Umbilical cord (tissue), 2 donors: Measurements from ENCODE around the gene STK36. TPM values are rescaled to one million over a fixed set of nuclear protein-coding genes. Genes with fewer than 3 reads are reported as not detected.

ENCODE experiments used
- DNase-seq: peaks from one replicate; pipeline ENCODE4 v3.0.0-alpha.2; 2015; ENCODE audit warnings: low spot score
- total RNA-seq: library from RNA; depleted of rRNA; stranded (reverse); fragments of >200 nt; gene quantifications from one replicate; pipeline ENCODE4 v1.2.3, GENCODE V29; 2014; ENCODE audit warnings: low replicate concordance; ENCODE audit not compliant: insufficient read depth

Gene STK36
- total RNA-seq, 1 donor from 2014 or later: 21.9 TPM

DNA sequence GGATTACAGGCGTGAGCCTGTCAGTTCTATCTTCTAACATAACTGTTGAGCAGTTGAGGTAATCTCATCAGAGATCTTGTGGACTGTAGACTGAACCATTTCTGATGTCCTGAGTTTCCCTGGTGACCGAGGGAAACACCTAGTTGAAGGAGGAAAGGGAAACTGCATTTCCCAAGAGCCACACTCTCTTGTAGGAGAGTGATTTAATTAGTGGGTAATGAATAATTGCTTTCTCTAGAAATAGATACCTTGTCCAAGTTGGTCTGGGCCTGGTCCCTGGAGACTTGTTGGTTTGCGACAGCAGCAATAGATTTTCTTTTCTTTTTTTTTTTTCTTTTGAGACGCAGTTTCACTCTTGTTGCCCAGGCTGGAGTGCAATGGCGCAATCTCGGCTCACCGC is 46.2 kb downstream of the STK36 start:
- no peak for DNase-seq

DNA sequence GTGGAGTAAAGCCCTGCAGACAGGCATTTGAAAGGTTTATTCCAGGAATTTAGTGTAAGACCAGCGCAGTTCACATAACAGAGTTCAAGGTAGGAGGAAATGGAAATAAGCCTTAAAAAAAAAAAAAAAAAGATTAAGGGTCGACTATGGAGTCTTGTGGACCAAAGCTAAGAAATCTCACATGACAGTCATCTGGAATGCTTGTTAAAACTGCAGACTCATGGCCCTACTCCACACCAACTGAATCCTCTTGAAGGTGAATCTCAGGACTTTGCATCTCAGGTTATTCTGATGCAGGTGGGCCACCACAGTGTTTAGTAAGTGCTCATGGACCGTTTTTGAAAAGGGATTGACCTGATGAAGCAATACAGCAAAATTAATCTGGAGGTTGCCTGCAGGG is 47.6 kb downstream of the STK36 start:
- DNase-seq: no peak

DNA sequence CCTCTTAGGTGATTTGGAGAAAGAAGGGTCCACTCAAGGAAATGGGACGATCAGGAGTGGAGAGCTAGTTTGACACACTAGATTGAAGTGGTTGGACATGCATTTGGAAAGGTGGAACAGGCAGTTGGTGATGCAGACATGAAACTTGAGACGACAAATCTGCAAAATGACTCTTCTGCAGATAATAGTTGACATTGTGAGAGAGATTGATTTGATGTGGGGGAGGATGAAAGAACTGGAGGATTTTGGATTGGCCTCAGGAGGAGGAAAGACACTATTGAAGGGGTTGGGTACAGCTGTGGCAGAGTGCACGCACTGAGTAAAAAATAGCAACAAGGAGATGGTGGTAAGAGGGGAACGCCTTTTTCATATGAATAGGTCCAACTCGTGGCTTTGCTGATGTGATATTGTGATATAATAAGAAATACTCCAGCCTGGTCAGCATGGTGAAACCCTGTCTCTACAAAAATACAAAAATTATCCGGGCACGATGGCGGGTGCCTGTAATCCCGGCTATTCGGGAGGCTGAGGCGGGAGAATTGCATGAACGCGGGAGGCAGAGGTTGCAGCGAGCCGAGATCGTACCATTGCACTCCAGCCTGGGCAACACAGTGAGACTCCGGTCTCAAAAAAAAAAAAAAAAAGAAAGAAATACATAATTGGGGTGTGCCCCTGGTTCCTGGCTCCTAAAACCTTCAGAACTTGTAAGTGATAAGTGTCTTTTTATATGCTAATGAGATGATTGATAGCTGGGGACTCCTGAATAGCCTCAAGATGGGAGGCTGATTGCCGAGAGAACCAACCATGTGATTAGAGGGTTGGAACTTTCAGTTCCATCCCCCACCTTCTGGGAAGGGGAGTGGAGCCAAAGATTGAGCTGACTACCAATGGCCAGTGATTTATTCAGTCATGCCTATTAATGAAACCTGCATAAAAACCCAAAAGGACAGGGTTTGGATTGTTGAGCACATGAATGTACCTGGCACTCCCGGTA is 48.5 kb downstream of the STK36 start:
- DNase-seq: no peak

- DNase-seq: no peak
Observed at GRCh38 chr2:218721488-218721887, 49.6 kb downstream of the STK36 start.

- DNase-seq: no peak
Observed at GRCh38 chr2:218721934-218722333, 50.0 kb downstream of the STK36 start.

- DNase-seq: peak; percentile 43
Observed at GRCh38 chr2:218722419-218722818, 50.5 kb downstream of the STK36 start.

- no peak for DNase-seq
Observed at GRCh38 chr2:218722876-218723785, 51.2 kb downstream of the STK36 start.

- no peak for DNase-seq
Observed at GRCh38 chr2:218726004-218726574, 54.2 kb downstream of the STK36 start.

GRCh38 chr2:218727502-218728165 is 55.7 kb downstream of the STK36 start:
- no peak for DNase-seq

DNA sequence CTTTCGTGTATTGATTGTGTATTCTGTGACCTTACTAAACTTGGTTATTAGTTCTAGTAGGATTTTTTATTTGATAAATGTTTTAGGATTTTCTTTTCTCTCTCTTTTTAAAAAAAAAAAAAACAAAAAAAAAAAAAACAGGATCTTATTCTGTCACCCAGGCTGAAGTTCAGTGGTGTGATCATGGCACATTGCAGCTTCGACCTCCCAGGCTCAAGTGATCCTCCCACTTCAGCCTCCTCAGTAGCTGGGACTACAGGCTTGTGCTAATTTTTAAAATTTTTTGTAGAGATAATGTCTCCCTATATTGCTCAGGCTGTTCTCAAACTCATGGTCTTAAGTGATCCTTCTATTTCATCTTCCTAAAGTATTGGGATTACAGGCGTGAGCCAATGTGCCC is 57.8 kb downstream of the STK36 start:
- no peak for DNase-seq

DNA sequence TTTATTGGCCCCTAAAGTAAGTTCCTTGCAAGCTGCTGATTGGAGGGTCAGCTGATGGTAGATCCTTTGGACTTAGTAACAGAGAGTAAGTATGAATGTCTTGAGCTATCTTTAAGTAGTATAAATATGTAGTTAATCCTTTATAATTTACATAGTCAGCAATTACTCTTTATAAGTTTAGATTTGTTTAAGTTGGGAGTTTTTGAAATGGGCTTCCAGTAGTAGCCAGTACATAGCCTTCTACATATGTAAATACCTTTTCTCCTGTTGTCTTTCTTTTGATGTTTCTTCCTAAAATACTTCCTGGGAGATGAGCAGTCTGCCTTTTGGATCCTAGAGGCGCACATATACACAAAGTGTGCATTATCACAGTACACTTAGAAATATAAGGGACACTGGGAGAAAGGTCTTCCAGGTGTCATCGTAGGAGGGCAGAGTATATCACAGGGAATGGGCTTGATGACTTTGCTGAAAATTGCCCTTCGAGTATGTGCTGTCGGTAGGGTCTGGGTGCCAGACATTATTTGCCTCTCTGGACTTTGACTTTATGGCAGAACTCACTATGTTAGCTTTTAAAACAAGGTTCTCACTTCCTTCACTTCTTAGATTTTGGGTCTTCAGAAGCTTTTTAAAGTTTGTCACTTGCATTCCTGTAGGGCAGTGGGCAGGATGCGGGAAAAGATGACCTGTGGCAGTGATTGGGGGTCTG is 60.3 kb downstream of the STK36 start:
- no peak for DNase-seq

DNA sequence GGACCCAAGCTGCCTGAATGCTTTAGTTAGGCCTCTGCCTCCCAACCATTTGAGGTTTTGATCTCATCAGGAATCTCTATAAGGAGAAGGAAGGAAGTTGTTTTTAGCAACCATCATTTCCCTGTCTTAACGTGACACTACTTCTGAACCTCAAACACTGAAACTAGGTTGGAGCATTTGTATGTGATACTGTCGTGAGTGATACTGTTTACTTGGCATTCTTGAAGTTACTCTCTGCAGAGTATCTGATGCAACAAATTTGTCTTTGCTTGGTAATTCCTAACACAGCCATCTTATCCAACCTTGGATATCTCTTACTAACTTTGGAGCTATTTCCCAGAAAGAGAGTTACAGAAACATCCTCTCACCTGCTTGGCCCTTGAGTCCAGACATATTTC is 60.9 kb downstream of the STK36 start:
- no peak for DNase-seq

- no peak for DNase-seq
Observed at GRCh38 chr2:218733171-218734021, 61.5 kb downstream of the STK36 start.

DNA sequence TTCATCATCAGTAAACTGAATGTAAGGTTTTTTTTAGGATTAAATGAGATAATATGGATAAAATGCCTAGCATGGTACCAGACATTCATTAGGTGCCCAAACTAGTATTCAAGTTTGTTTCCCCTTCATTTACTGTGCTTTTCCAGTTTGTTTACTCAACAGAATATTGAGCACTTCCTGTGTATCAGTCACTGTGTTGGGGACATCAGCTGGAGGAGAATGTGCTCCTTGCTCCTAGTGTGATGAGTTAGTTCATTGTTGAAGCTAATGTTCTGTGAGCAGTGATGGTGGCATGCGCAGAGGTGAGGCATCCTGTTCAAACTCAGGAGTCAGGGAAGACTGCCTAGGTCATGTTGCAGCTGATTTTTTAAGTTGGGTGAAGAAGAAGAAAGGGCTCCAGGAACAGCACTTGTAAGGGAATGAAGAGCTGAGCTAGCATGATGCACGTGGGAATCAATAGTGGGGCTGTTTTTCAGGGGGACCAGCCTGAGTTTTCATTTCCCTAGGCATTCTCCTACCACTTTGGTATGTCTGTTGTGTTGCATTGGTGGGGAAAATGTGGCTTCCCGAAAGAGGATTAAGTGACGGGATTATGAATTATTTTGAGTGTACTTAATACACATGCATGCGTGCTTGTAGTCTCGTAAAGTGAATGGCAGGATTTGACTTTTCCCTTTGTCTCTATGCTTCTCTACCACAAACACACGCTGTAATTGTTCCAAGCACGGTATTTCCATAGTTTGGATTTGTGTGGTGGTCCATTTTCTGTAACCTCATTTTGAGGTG is 62.5 kb downstream of the STK36 start:
- DNase-seq: no peak

GRCh38 chr2:218736531-218736930 is 64.6 kb downstream of the STK36 start:
- peak; percentile 29 for DNase-seq

DNA sequence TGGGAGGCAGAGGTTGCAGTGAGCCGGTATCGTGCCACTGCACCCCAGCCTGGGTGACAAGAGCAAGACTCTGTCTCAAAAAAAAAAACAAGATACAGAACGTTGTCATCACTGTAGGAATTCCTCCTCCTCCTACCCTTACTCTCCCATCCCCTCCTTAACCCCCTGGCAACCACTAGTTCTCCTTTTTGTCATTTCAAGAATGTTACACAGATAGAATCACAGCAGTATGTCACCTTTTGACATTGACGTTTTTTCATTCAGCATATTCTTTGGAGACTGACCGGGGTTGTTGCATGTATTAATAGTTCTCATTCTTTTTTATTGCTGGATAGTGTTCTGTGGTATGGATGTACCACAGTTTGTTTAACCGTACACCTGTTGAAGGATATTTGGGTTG is 71.2 kb downstream of the STK36 start:
- DNase-seq: no peak

DNA sequence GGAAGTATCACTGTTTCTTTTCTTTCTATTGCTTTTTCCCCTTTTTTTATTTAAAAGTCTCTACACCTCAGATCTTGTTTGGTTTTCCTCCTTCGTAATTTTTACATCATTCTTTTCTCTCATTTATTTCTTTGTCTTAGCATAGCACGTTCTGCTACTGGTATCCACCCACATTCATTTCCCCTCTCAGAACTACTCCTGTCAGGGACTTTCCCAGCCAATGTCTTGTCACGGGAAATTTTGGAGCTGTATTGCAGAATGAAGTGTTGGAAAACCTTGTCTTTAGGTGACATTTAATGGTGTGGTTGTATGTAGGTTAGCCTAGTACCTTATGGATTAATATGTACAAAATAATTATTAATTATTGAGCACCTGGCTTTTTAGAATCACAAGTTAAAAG is 72.7 kb downstream of the STK36 start:
- no peak for DNase-seq

- DNase-seq: no peak
Observed at GRCh38 chr2:218745160-218745558, 73.3 kb downstream of the STK36 start.
